ENCODE measurements around the gene PEAR1.

DNA sequence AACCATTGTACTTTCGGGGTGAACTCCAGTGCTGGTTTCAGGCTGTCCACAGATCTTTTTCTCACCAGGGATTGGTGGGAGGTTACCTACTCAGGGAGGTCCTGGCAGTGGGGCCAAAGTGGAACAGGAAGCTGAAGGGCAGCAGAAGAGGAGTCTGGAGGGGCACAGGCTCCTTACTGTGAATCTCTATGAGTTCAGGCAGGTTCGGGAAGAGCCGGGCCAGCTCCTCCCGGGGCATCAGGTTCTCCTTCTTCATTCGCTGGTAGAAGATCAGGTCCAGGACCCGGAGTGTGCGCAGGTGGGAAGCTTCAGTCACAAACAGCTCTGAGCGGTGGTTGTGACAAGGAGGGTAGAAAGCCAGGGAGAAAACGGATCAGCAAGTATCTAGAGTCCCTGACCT, 53.6 kb downstream of the PEAR1 start:
- TF ChIP-seq POLR2AphosphoS5 (IDR thresholded peaks at IDR 0.05; ENCODE audit: borderline replicate concordance, low read depth, low read length) = no peak
- no peak for TF ChIP-seq EZH2 (IDR thresholded peaks at IDR 0.05)
- no peak for TF ChIP-seq FOXP2 (optimal IDR thresholded peaks at IDR 0.05; ENCODE audit: control extremely low read depth, extremely low read length, insufficient read depth)
